Osteoblast (primary cell): ENCODE measurements around the gene POGZ. TPM values are rescaled to one million over a fixed set of nuclear protein-coding genes. Genes with fewer than 3 reads are reported as not detected.

Source experiments
- DNase-seq: peaks from one replicate; pipeline ENCODE4 v3.0.0; 2011; ENCODE audit warnings: low spot score, mixed read lengths; ENCODE audit not compliant: insufficient read length; ENCODE audit errors: missing footprints
- H2AFZ ChIP-seq: 2 replicates; pipeline ENCODE4 v1.6.0; 2011; ENCODE audit warnings: mild to moderate bottlenecking, low read length
- H3K27ac ChIP-seq: 2 replicates; pipeline ENCODE4 v1.5.1; 2011; ENCODE audit warnings: mild to moderate bottlenecking, low read depth, low read length, moderate library complexity
- H3K27me3 ChIP-seq: 2 replicates; pipeline ENCODE4 v1.6.0; 2012; ENCODE audit warnings: mild to moderate bottlenecking, control low read depth, inconsistent platforms, low read length, moderate library complexity; ENCODE audit not compliant: insufficient read depth
- H3K36me3 ChIP-seq: 2 replicates; pipeline ENCODE4 v1.5.1; 2011; ENCODE audit warnings: mild to moderate bottlenecking, low read length, control low read depth, moderate library complexity; ENCODE audit not compliant: insufficient read depth
- H3K4me1 ChIP-seq: 2 replicates; pipeline ENCODE4 v1.5.1; 2011; ENCODE audit warnings: mild to moderate bottlenecking, low read length, control low read depth, moderate library complexity; ENCODE audit not compliant: insufficient read depth
- H3K4me2 ChIP-seq: 2 replicates; pipeline ENCODE4 v1.6.0; 2011; ENCODE audit warnings: mild to moderate bottlenecking, low read length; ENCODE audit not compliant: insufficient read depth
- H3K4me3 ChIP-seq: fragments of 200-600 bp; sonication (generic); 3 replicates; pipeline ENCODE4 v1.5.1; 2012; ENCODE audit warnings: mild to moderate bottlenecking, low read length, inconsistent platforms; ENCODE audit not compliant: insufficient read depth
- H3K79me2 ChIP-seq: 2 replicates; pipeline ENCODE4 v1.6.0; 2012; ENCODE audit warnings: mild to moderate bottlenecking, low read length, control low read depth, inconsistent platforms; ENCODE audit not compliant: insufficient read depth
- H3K9me3 ChIP-seq: 2 replicates; pipeline ENCODE4 v1.5.1; 2011; ENCODE audit warnings: low read depth, low read length, control low read depth
- H4K20me1 ChIP-seq: 2 replicates; pipeline ENCODE4 v1.6.0; 2012; ENCODE audit warnings: mild to moderate bottlenecking, low read length, control low read depth; ENCODE audit not compliant: insufficient read depth
- CTCF ChIP-seq: IDR thresholded peaks from 2 replicates; pipeline ENCODE4 v1.5.1; 2011; ENCODE audit warnings: mild to moderate bottlenecking, low read depth, low read length, moderate library complexity; ENCODE audit errors: extremely low read depth
- total RNA-seq: library from RNA; depleted of rRNA; stranded (reverse); fragments of >200 nt; gene quantifications from 2 replicates; pipeline ENCODE4 v1.2.3, GENCODE V29; 2012

The POGZ gene
- total RNA-seq, 1 donor = 26.8 TPM

GRCh38 chr1:151457911-151458801, 1.1 kb downstream of the POGZ start:
- Histone ChIP-seq H3K27me3 (peaks cover 5% of the 10 kb centered on the region), H3K79me2 (peaks cover 51% of the 10 kb centered on the region), H3K4me2 (peak overlapping the region; percentile 93), H3K9me3 (no peaks in the 10 kb centered on the region), H3K27ac (peak overlapping the region; percentile 90), H3K4me1 (peaks cover 9% of the 10 kb centered on the region), H2AFZ (peak overlapping the region; percentile 80), H3K36me3 (peaks cover 6% of the 10 kb centered on the region), H3K4me3 (peak overlapping the region; percentile 90), H4K20me1 (peaks cover 13% of the 10 kb centered on the region)
- DNase-seq = peak; percentile 66
- no peak for TF ChIP-seq CTCF

- TF ChIP-seq CTCF = no peak
- peak; percentile 67 for DNase-seq
- Histone ChIP-seq H3K4me2 (no peak overlapping the region), H3K36me3 (peaks cover 6% of the 10 kb centered on the region), H3K4me1 (peaks cover 9% of the 10 kb centered on the region), H3K4me3 (no peak overlapping the region), H2AFZ (no peak overlapping the region), H4K20me1 (peaks cover 13% of the 10 kb centered on the region), H3K27ac (peak overlapping the region; percentile 7), H3K9me3 (no peaks in the 10 kb centered on the region), H3K27me3 (no peaks in the 10 kb centered on the region), H3K79me2 (peaks cover 72% of the 10 kb centered on the region)
Observed at GRCh38 chr1:151455966-151456365, 3.3 kb downstream of the POGZ start.

- peaks cover 6% of the 10 kb centered on the region for H3K36me3 ChIP-seq
- no peak overlapping the region for H2AFZ ChIP-seq
- no peak for TF ChIP-seq CTCF
- H3K4me3 ChIP-seq = no peak overlapping the region
- no peaks in the 10 kb centered on the region for H3K27me3 ChIP-seq
- peak; percentile 83 for DNase-seq
- H3K4me1 ChIP-seq = peaks cover 9% of the 10 kb centered on the region
- peak overlapping the region; percentile 7 for H3K27ac ChIP-seq
- H3K4me2 ChIP-seq = no peak overlapping the region
- H3K79me2 ChIP-seq = peaks cover 80% of the 10 kb centered on the region
- no peaks in the 10 kb centered on the region for H3K9me3 ChIP-seq
- H4K20me1 ChIP-seq = peaks cover 14% of the 10 kb centered on the region
Observed at GRCh38 chr1:151455231-151455630, 4.1 kb downstream of the POGZ start.

- DNase-seq = no peak
- TF ChIP-seq CTCF = no peak
- peaks cover 96% of the 10 kb centered on the region for H3K79me2 ChIP-seq
- H3K27ac ChIP-seq = no peak overlapping the region
- peaks cover 36% of the 10 kb centered on the region for H4K20me1 ChIP-seq
- H3K9me3 ChIP-seq = no peaks in the 10 kb centered on the region
- H3K4me1 ChIP-seq = peaks cover 14% of the 10 kb centered on the region
- no peak overlapping the region for H3K4me2 ChIP-seq
- no peaks in the 10 kb centered on the region for H3K27me3 ChIP-seq
- peaks cover 5% of the 10 kb centered on the region for H3K36me3 ChIP-seq
- H3K4me3 ChIP-seq = no peak overlapping the region
- no peak overlapping the region for H2AFZ ChIP-seq
Observed at GRCh38 chr1:151447696-151448095, 11.6 kb downstream of the POGZ start.
